ENCODE measurements around the gene DLG2.

DNA sequence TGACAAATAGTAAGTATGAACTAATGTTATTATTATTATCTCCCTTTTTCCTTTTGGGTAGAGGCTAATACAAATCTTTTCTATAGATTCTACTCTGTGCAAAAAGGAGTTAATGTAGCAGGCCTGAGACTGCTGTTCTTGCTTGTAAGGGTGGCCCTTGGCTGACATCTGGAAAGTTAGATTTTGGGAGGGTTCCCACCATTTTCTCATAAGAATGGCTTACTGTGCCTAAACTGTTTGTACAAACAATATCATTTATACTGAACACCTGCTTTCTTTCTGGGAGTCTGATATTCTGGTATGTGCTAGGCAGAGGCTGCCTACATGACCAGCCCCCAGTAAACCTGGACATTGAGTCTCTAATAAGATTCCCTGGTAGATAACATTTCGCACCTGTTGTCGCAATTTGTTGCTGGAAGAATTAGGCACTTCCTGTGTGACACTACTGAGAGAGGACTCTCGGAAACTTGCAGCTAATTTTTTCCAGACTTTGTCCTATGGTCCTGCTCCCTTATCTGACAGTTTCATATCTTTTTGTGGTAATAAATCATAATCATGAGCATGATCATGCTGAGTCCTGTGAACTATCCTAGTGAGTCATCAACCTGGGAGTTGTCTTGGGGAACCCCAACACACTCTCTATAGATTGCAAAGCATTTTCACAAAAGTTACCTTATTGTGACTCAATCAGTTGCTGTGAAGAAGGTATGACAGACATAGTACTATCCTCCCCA, 2083.3 kb downstream of the DLG2 start:
- TF ChIP-seq POLR2AphosphoS5 (IDR thresholded peaks at IDR 0.05; ENCODE audit: low read depth, low read length): no peak
- TF ChIP-seq, protein P1, sequence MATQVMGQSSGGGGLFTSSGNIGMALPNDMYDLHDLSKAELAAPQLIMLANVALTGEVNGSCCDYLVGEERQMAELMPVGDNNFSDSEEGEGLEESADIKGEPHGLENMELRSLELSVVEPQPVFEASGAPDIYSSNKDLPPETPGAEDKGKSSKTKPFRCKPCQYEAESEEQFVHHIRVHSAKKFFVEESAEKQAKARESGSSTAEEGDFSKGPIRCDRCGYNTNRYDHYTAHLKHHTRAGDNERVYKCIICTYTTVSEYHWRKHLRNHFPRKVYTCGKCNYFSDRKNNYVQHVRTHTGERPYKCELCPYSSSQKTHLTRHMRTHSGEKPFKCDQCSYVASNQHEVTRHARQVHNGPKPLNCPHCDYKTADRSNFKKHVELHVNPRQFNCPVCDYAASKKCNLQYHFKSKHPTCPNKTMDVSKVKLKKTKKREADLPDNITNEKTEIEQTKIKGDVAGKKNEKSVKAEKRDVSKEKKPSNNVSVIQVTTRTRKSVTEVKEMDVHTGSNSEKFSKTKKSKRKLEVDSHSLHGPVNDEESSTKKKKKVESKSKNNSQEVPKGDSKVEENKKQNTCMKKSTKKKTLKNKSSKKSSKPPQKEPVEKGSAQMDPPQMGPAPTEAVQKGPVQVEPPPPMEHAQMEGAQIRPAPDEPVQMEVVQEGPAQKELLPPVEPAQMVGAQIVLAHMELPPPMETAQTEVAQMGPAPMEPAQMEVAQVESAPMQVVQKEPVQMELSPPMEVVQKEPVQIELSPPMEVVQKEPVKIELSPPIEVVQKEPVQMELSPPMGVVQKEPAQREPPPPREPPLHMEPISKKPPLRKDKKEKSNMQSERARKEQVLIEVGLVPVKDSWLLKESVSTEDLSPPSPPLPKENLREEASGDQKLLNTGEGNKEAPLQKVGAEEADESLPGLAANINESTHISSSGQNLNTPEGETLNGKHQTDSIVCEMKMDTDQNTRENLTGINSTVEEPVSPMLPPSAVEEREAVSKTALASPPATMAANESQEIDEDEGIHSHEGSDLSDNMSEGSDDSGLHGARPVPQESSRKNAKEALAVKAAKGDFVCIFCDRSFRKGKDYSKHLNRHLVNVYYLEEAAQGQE (IDR thresholded peaks at IDR 0.05; ENCODE audit: insufficient read depth in 1 of 2, low read depth in 2 of 2, low read length in 2 of 2): no peak
